Bone marrow (tissue), 2 donors: ENCODE results near the gene CEACAM7.
A peak's percentile ranks its signal among the peaks of the same experiment; 100 is the strongest.
"Not testable (repeated sequence)": the region's sequence is repeated elsewhere in the genome, so short reads cannot be mapped to it uniquely, and the experiment has no call there.

ENCODE experiments used
- DNase-seq, 2 donors: peaks; one replicate each; lab custom pipeline; 2025; lab: John Stamatoyannopoulos, UW

The CEACAM7 gene

GRCh38 chr19:41688098-41688497, at the start of gene CEACAM7:
TSS of gene CEACAM7 (minus strand) at chr19:41688270. CDS start at chr19:41688165, 105 bp downstream.
- DNase-seq: no peak

- DNase-seq: no peak
Measured at GRCh38 chr19:41735071-41735600, 47.1 kb upstream of the CEACAM7 start.

GRCh38 chr19:41734585-41734984, 46.5 kb upstream of the CEACAM7 start:
- DNase-seq: no peak

GRCh38 chr19:41734156-41734555, 46.1 kb upstream of the CEACAM7 start:
- no peak for DNase-seq

GRCh38 chr19:41726493-41726892, 38.4 kb upstream of the CEACAM7 start:
- DNase-seq: no peak

GRCh38 chr19:41720103-41720502, 32.0 kb upstream of the CEACAM7 start:
- no peak for DNase-seq

GRCh38 chr19:41718761-41719160, 30.7 kb upstream of the CEACAM7 start:
- no peak for DNase-seq

GRCh38 chr19:41714598-41714997, 26.5 kb upstream of the CEACAM7 start:
- DNase-seq: no peak

GRCh38 chr19:41711376-41712261, 23.5 kb upstream of the CEACAM7 start:
- no peak for DNase-seq

- no peak for DNase-seq
Measured at GRCh38 chr19:41709951-41710645, 22.0 kb upstream of the CEACAM7 start.

GRCh38 chr19:41709516-41709915, 21.4 kb upstream of the CEACAM7 start:
- not testable (repeated sequence) for DNase-seq

GRCh38 chr19:41708481-41708880, 20.4 kb upstream of the CEACAM7 start, which contains the start of gene CEACAM5:
TSS of gene CEACAM5 (plus strand) at chr19:41708626. CDS start at chr19:41708732, 106 bp downstream.
- no peak for DNase-seq

GRCh38 chr19:41707871-41708371, 19.9 kb upstream of the CEACAM7 start:
- DNase-seq: no peak

- DNase-seq: no peak
Measured at GRCh38 chr19:41707502-41707812, 19.4 kb upstream of the CEACAM7 start.

- peak; percentile 69 to 76 for DNase-seq
Measured at GRCh38 chr19:41706741-41707501, 18.9 kb upstream of the CEACAM7 start.

GRCh38 chr19:41705393-41706174, 17.5 kb upstream of the CEACAM7 start:
- no peak for DNase-seq

GRCh38 chr19:41703602-41704293, 15.7 kb upstream of the CEACAM7 start:
- DNase-seq: no peak

- DNase-seq: no peak
Measured at GRCh38 chr19:41702171-41702651, 14.1 kb upstream of the CEACAM7 start.

GRCh38 chr19:41701401-41702075, 13.5 kb upstream of the CEACAM7 start:
- no peak for DNase-seq
